HepG2 (cell line): ENCODE results near the gene RALB. TPM values are rescaled to one million over a fixed set of nuclear protein-coding genes. Genes with fewer than 3 reads are reported as not detected.
"Not testable (repeated sequence)": the region's sequence is repeated elsewhere in the genome, so short reads cannot be mapped to it uniquely, and the experiment has no call there.

Experiments used
- ATAC-seq: fragments of 200-7000 bp; cut with Tn5 transposase; 3 replicates; pipeline ENCODE4 v1.9.1; 2020; ENCODE audit warnings: mild to moderate bottlenecking, moderate library complexity
- BruUV-seq: library from RNA; stranded (reverse); fragments of 400-500 nt; replicated peaks from 2 replicates; lab custom pipeline; 2021; lab: Mats Ljungman, UMichigan
- CTCF ChIA-PET: fragments of 300-600 bp; formaldehyde crosslinking; extraction: SDS; loops from one replicate; lab custom pipeline; 2021; ENCODE audit warnings: low total read pairs, inconsistent platforms, low intra/inter-chr PET ratio; lab: Yijun Ruan, JAX
- POLR2A ChIA-PET: fragments of 350-600 bp; sonication (Branson Sonifier 250); formaldehyde crosslinking; loops from one replicate; lab custom pipeline; 2020; ENCODE audit warnings: antibody characterized with exemption, inconsistent platforms; lab: Yijun Ruan, JAX
- DNase-seq: peaks from one replicate; pipeline ENCODE4 v3.0.0-alpha.2; 2015; ENCODE audit warnings: low spot score
- FAIRE-seq: peaks from 3 replicates; lab custom pipeline; 2011; peaks lifted over from hg19 to GRCh38; lab: Jason Lieb, UNC
- H2AFZ ChIP-seq: one replicate; pipeline ENCODE4 v1.6.1; 2011; ENCODE audit warnings: low read length, inconsistent platforms
- H3K27ac ChIP-seq: fragments of 300-600 bp; 3 replicates; pipeline ENCODE4 v1.8.0; 2011; ENCODE audit warnings: mixed run types, mild to moderate bottlenecking, mixed read lengths, low read length, inconsistent platforms; ENCODE audit not compliant: insufficient read depth; ENCODE audit errors: extremely low read length
- H3K27me3 ChIP-seq, 2 experiments: fragments of 200-600 bp in 1 of 2; 2 replicates in 1 of 2; 3 replicates in 1 of 2; pipeline versions ENCODE4 v1.6.0 to v1.8.0; 2011; ENCODE audit warnings: low read length in 2 of 2, mild to moderate bottlenecking in 2 of 2, moderate library complexity in 2 of 2, inconsistent platforms in 1 of 2; ENCODE audit not compliant: insufficient read depth in 2 of 2, control insufficient read depth in 1 of 2
- H3K36me3 ChIP-seq, 2 experiments: fragments of 200-600 bp in 1 of 2; replicated peaks in 1 of 2; 2 replicates in 1 of 2; 3 replicates in 1 of 2; pipeline versions ENCODE4 v1.5.1 to v1.8.0; 2011; ENCODE audit warnings: low read length in 2 of 2, inconsistent platforms in 1 of 2; ENCODE audit not compliant: insufficient read depth in 2 of 2, control insufficient read depth in 1 of 2
- H3K4me1 ChIP-seq: 2 replicates; pipeline ENCODE4 v1.5.1; 2012; ENCODE audit warnings: low read length, inconsistent platforms; ENCODE audit not compliant: insufficient read depth
- H3K4me2 ChIP-seq: 2 replicates; pipeline ENCODE4 v1.6.0; 2011; ENCODE audit warnings: low read depth, low read length, inconsistent platforms
- H3K4me3 ChIP-seq, 3 experiments: fragments of 200-600 bp in 1 of 3; sonication (generic), shearing (Covaris generic) in 1 of 3; replicated peaks in 1 of 3; 2 replicates each; pipeline ENCODE4 v1.5.1; 2011 to 2016; ENCODE audit warnings: low read length in 3 of 3, inconsistent platforms in 2 of 3, low read depth in 2 of 3, mild to moderate bottlenecking in 2 of 3, control low read depth in 1 of 3, mixed read lengths in 1 of 3; ENCODE audit not compliant: insufficient read depth in 1 of 3
- H3K79me2 ChIP-seq: one replicate; pipeline ENCODE4 v1.6.1; 2011; ENCODE audit warnings: low read length, inconsistent platforms; ENCODE audit not compliant: insufficient read depth
- H3K9ac ChIP-seq: 2 replicates; pipeline ENCODE4 v1.6.0; 2011; ENCODE audit warnings: mild to moderate bottlenecking, low read depth, low read length, inconsistent platforms; ENCODE audit not compliant: insufficient read depth
- H3K9me3 ChIP-seq: 2 replicates; pipeline ENCODE4 v1.5.1; 2012; ENCODE audit warnings: mild to moderate bottlenecking, low read length
- H4K20me1 ChIP-seq: 2 replicates; pipeline ENCODE4 v1.6.0; 2011; ENCODE audit warnings: inconsistent platforms, mild to moderate bottlenecking, low read length, moderate library complexity; ENCODE audit not compliant: insufficient read depth
- TFE3 ChIP-seq: IDR thresholded peaks from 2 replicates; pipeline ENCODE4 v1.6.1; 2016
- ZSCAN30 ChIP-seq: sonication (generic); formaldehyde crosslinking; IDR thresholded peaks from 2 replicates; pipeline ENCODE4 v1.5.0; 2020; ENCODE audit warnings: mild to moderate bottlenecking, missing genetic modification reagents
- WGBS: methylation state at CpG from one replicate; pipeline ENCODE4 v1.1.6; 2017; ENCODE audit warnings: low lambda C conversion rate; 5-methylcytosine and 5-hydroxymethylcytosine counted together
- in situ Hi-C: cut with HindIII; loops from 2 replicates; pipeline ENCODE4 v1.10.0; 2017; ENCODE audit warnings: low pct_unique_long_range_greater_than_20kb; ENCODE audit not compliant: extremely low pct_ligation_motif_present
- intact Hi-C: fragments of 100-400 bp; cut with micrococcal nuclease; formaldehyde crosslinking; loops from one replicate; pipeline ENCODE4 v1.10.0; 2022; ENCODE audit not compliant: unreplicated experiment
- polyA plus RNA-seq, 8 experiments: library from polyadenylated mRNA; depleted of rRNA in 3 of 8; stranded (reverse) in 7 of 8; unstranded in 1 of 8; fragments of >200 nt; fragmentation: Illumina TruSeq in 4 of 8; extraction: Trizol in 4 of 8; gene quantifications; 2 replicates each; pipeline versions ENCODE4 v1.2.1 to v1.2.3, GENCODE V29; 2011 to 2016; ENCODE audit warnings: low read depth in 4 of 8, missing spikeins in 1 of 8, mixed read lengths in 1 of 8; ENCODE audit not compliant: insufficient read depth in 1 of 8
- total RNA-seq, 5 experiments: library from RNA; depleted of rRNA; stranded (reverse); fragments of >200 nt; fragmentation: Illumina TruSeq; extraction: Trizol; gene quantifications; 2 replicates each; pipeline ENCODE4 v1.2.3, GENCODE V29; 2016; ENCODE audit warnings: low read depth in 1 of 5

RALB gene
- total and polyA plus RNA-seq, 2 of the 13 experiments (the other 11 are each of a cell fraction or from before 2014, with no cell fraction given), result 37.8 to 43.2 TPM

GRCh38 chr2:120310136-120310535 is 57.5 kb downstream of the RALB start:
- Histone ChIP-seq H3K4me3 (no peak overlapping the region), H3K79me2 (no peaks in the 10 kb centered on the region), H2AFZ (no peak overlapping the region), H3K9ac (no peak overlapping the region), H3K36me3 (no peaks in the 10 kb centered on the region), H4K20me1 (no peaks in the 10 kb centered on the region), H3K9me3 (no peaks in the 10 kb centered on the region), H3K27me3 (peaks cover 6 to 18% of the 10 kb centered on the region in 2 experiments; a peak in 4 of 5 replicates), H3K4me1 (peaks cover 27% of the 10 kb centered on the region), H3K27ac (no peak overlapping the region), H3K4me2 (no peak overlapping the region)
- in situ Hi-C loops, result loop anchor here (10.0 kb wide), 1 partner anchor 105 kb away; no protein-coding TSS in a partner anchor
- intact Hi-C loops, result loop anchor here (5.0 to 10.0 kb wide), 2 partner anchors 198 to 365 kb away; no protein-coding TSS in a partner anchor
- DNase-seq (no peak), ATAC-seq (no peak), FAIRE-seq (no peak)
- ChIA-PET CTCF (no interaction called here), POLR2A (no interaction called here)
- WGBS, result 83% methylated on average over 6 of the region's 6 CpGs
- TF ChIP-seq ZSCAN30 (CRISPR knock-in tag), result no peak
- no peak for TF ChIP-seq TFE3
- no TSS peak for BruUV-seq

- H4K20me1 ChIP-seq, H3K4me2 ChIP-seq, H3K9me3 ChIP-seq, POLR2A ChIA-PET, H3K9ac ChIP-seq, ATAC-seq, CTCF ChIA-PET, H3K79me2 ChIP-seq, H3K27ac ChIP-seq, DNase-seq, BruUV-seq, H3K4me3 ChIP-seq, FAIRE-seq, H3K36me3 ChIP-seq, H2AFZ ChIP-seq: not testable (repeated sequence)
- H3K4me1 ChIP-seq, result peaks cover 20% of the 10 kb centered on the region
- intact Hi-C loops (loop anchor here (5.0 to 10.0 kb wide), 2 partner anchors 199 to 364 kb away; no protein-coding TSS in a partner anchor), in situ Hi-C loops (loop anchor here (10.0 kb wide), 1 partner anchor 106 kb away; no protein-coding TSS in a partner anchor)
- 77% methylated on average over 8 of the region's 8 CpGs for WGBS
- H3K27me3 ChIP-seq, result peaks cover 12 to 25% of the 10 kb centered on the region in 2 experiments; a peak in 4 of 5 replicates
Measured at GRCh38 chr2:120310841-120311240, 58.2 kb downstream of the RALB start.
